H1 (cell line): Measurements from ENCODE around the gene NELFE. TPM values are rescaled to one million over a fixed set of nuclear protein-coding genes. Genes with fewer than 3 reads are reported as not detected.

Source experiments
- HDAC2 ChIP-seq, 2 experiments: fragments of 300-600 bp in 1 of 2; sonication (generic) in 1 of 2; IDR thresholded peaks; 2 replicates each; pipeline ENCODE4 v1.6.1; 2011 to 2012; ENCODE audit warnings: low read depth in 2 of 2, low read length in 2 of 2, mild to moderate bottlenecking in 2 of 2, moderate library complexity in 2 of 2, borderline replicate concordance in 1 of 2, inconsistent platforms in 1 of 2
- TAF1 ChIP-seq: IDR thresholded peaks from 2 replicates; pipeline ENCODE4 v1.6.1; 2011; ENCODE audit warnings: mild to moderate bottlenecking, low read depth, low read length
- polyA plus RNA-seq, 7 experiments: library from polyadenylated mRNA; depleted of rRNA in 3 of 7; stranded (reverse) in 5 of 7; unstranded in 2 of 7; fragments of >200 nt in 5 of 7; fragments of 200-250 nt in 2 of 7; gene quantifications; 1 replicate in 5 of 7; 2 replicates in 1 of 7; 4 replicates in 1 of 7; pipeline versions ENCODE4 v1.2.1 to v1.2.3, GENCODE V29; 2011 to 2013; ENCODE audit warnings: missing spikeins in 2 of 7, mixed read lengths in 2 of 7
- total RNA-seq: library from RNA; stranded (reverse); fragmentation: NEBNext Ultra II Directional; extraction: Animal tissue kit (Norgen Biotek cat#: 25700); gene quantifications from 2 replicates; pipeline ENCODE4 v1.2.1, GENCODE V29; 2021

The NELFE gene
- total and polyA plus RNA-seq, 2 of the 8 experiments (the other 6 are each of a cell fraction or from before 2014, with no cell fraction given), result 49.2 to 71.5 TPM

GRCh38 chr6:31920811-31921210 lies 38.0 kb downstream of the NELFE start (continued):
- TF ChIP-seq HDAC2 (IDR thresholded peaks at IDR 0.05; ENCODE audit: borderline replicate concordance in 1 of 2, low read depth in 2 of 2, low read length in 2 of 2), result no peak
- no peak for TF ChIP-seq TAF1
